OCI-LY3 (cell line): Measurements from ENCODE around the gene LDLRAD4.

Experiments used
- EZH2phosphoT487 ChIP-seq: fragments of 200-600 bp; shearing (Covaris generic); IDR thresholded peaks from 2 replicates; pipeline ENCODE4 v1.6.1; 2018; ENCODE audit warnings: antibody characterized with exemption, mixed run types, low read depth
- TF ChIP-seq, protein P1 (sequence below): fragments of 200-600, 300-600 bp; sonication (generic); IDR thresholded peaks from 2 replicates; pipeline ENCODE4 v1.5.1; 2014; ENCODE audit warnings: antibody characterized with exemption, low read length, low read depth

DNA sequence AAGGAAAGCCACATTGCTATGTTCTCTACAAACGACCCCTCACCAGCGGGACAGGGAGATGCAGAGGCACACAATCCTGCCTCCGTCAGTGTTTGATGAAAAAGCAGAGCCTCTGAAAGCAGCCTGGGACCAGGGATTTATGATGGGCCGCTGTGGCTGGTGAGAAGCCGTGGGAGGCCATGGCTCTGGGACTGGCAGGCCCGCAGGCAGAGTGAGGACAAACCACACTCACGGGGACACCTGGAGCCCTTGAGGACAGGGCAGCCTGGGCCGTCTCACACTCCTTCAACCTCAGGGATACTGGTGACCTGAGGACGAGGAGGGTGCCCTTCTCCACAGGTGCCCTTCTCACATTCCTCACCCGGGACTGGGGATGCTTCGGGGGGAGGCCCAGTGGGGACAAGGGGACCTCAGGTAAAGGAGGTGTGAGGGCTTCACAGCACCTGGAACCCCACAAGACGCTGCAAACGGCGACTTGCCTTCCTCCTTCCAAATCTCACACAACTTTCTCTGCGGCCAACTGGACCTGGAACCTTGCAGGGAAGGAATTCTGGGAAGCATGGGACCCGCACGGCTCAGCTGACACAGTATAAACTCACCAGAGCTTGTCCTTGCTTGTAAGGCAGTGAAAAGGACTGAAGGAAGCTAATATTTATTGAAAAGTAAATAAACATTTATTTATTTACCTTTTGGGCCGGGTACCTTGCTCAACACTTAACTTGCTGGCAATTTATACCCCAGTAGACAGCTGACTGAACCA, 5.3 kb upstream of the LDLRAD4 start:
- TF ChIP-seq EZH2phosphoT487: no peak
- TF ChIP-seq, protein P1, sequence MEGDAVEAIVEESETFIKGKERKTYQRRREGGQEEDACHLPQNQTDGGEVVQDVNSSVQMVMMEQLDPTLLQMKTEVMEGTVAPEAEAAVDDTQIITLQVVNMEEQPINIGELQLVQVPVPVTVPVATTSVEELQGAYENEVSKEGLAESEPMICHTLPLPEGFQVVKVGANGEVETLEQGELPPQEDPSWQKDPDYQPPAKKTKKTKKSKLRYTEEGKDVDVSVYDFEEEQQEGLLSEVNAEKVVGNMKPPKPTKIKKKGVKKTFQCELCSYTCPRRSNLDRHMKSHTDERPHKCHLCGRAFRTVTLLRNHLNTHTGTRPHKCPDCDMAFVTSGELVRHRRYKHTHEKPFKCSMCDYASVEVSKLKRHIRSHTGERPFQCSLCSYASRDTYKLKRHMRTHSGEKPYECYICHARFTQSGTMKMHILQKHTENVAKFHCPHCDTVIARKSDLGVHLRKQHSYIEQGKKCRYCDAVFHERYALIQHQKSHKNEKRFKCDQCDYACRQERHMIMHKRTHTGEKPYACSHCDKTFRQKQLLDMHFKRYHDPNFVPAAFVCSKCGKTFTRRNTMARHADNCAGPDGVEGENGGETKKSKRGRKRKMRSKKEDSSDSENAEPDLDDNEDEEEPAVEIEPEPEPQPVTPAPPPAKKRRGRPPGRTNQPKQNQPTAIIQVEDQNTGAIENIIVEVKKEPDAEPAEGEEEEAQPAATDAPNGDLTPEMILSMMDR: no peak
